OCI-LY3 (cell line): ENCODE results near the gene GNAQ.
A peak's percentile ranks its signal among the peaks of the same experiment; 100 is the strongest.

Experiments used
- H2AFZ ChIP-seq: fragments of 200-600, 300-600 bp; shearing (Covaris generic); 2 replicates; pipeline ENCODE4 v1.6.0; 2014; ENCODE audit warnings: antibody characterized with exemption, low read depth, low read length
- H3K27ac ChIP-seq: fragments of 200-600, 300-600 bp; sonication (generic); 2 replicates; pipeline ENCODE4 v1.5.1; 2014; ENCODE audit warnings: mild to moderate bottlenecking, low read length, moderate library complexity, mixed read lengths
- H3K27me3 ChIP-seq: fragments of 200-600, 300-600 bp; sonication (generic); 2 replicates; pipeline ENCODE4 v1.6.1; 2014; ENCODE audit warnings: low read depth, low read length, mixed read lengths
- H3K36me3 ChIP-seq: fragments of 200-600, 300-600 bp; sonication (generic); replicated peaks from 2 replicates; pipeline ENCODE3; 2014; ENCODE audit warnings: low read depth, low read length, mixed read lengths
- H3K4me1 ChIP-seq: fragments of 300-600, 200-600 bp; sonication (generic); 2 replicates; pipeline ENCODE4 v1.6.1; 2014; ENCODE audit warnings: low read length, mixed read lengths
- H3K4me2 ChIP-seq: fragments of 200-600, 300-600 bp; sonication (generic); 2 replicates; pipeline ENCODE4 v1.6.1; 2014; ENCODE audit warnings: low read length, mixed read lengths
- H3K4me3 ChIP-seq: fragments of 300-600, 200-600 bp; sonication (generic); 2 replicates; pipeline ENCODE4 v1.5.1; 2014; ENCODE audit warnings: antibody characterized with exemption, mild to moderate bottlenecking, low read length, moderate library complexity
- H3K79me2 ChIP-seq: fragments of 300-600, 200-600 bp; shearing (Covaris generic); 2 replicates; pipeline ENCODE4 v1.6.1; 2014; ENCODE audit warnings: mild to moderate bottlenecking, low read length, mixed read lengths
- H3K9ac ChIP-seq: fragments of 300-600, 200-600 bp; shearing (Covaris generic); 2 replicates; pipeline ENCODE4 v1.6.0; 2014; ENCODE audit warnings: mild to moderate bottlenecking, low read length, moderate library complexity
- H3K9me3 ChIP-seq: fragments of 200-600, 300-600 bp; shearing (Covaris generic); 2 replicates; pipeline ENCODE4 v1.6.1; 2014; ENCODE audit warnings: low read length, mixed read lengths; ENCODE audit not compliant: insufficient read depth
- H4K20me1 ChIP-seq: fragments of 200-600, 300-600 bp; sonication (generic); 2 replicates; pipeline ENCODE4 v1.6.1; 2016; ENCODE audit warnings: low read length, mixed read lengths; ENCODE audit not compliant: insufficient read depth
- CTCF ChIP-seq: fragments of 200-600, 300-600 bp; sonication (generic); IDR thresholded peaks from 2 replicates; pipeline ENCODE4 v1.5.1; 2014; ENCODE audit warnings: antibody characterized with exemption, low read length, low read depth
- EZH2phosphoT487 ChIP-seq: fragments of 200-600 bp; shearing (Covaris generic); IDR thresholded peaks from 2 replicates; pipeline ENCODE4 v1.6.1; 2018; ENCODE audit warnings: antibody characterized with exemption, mixed run types, low read depth

Gene GNAQ

GRCh38 chr9:77899679-77900354 is 131.8 kb downstream of the GNAQ start:
- Histone ChIP-seq H3K4me1 (peaks cover 4% of the 10 kb centered on the region; the same call in 1 of the 2 replicates), H3K9ac (no peak overlapping the region), H3K4me2 (no peak overlapping the region)

GRCh38 chr9:77898864-77899263 is 132.7 kb downstream of the GNAQ start:
- no peaks in the 10 kb centered on the region for H3K9me3 ChIP-seq
- TF ChIP-seq CTCF: no peak
- TF ChIP-seq EZH2phosphoT487: no peak
- peaks cover 4% of the 10 kb centered on the region; the same call in 1 of the 2 replicates for H3K4me1 ChIP-seq
- no peak overlapping the region for H3K4me2 ChIP-seq
- H3K79me2 ChIP-seq: no peaks in the 10 kb centered on the region
- no peaks in the 10 kb centered on the region for H4K20me1 ChIP-seq
- no peak overlapping the region for H3K9ac ChIP-seq
- no peak overlapping the region for H2AFZ ChIP-seq
- H3K27ac ChIP-seq: no peak overlapping the region
- no peaks in the 10 kb centered on the region for H3K27me3 ChIP-seq
- H3K36me3 ChIP-seq: no peaks in the 10 kb centered on the region
- H3K4me3 ChIP-seq: no peak overlapping the region

More at GRCh38 chr9:77899679-77900354, 131.8 kb downstream of the GNAQ start:
- Histone ChIP-seq H3K79me2 (no peaks in the 10 kb centered on the region), H3K4me3 (no peak overlapping the region), H4K20me1 (no peaks in the 10 kb centered on the region), H3K27me3 (no peaks in the 10 kb centered on the region), H3K36me3 (no peaks in the 10 kb centered on the region), H3K9me3 (no peaks in the 10 kb centered on the region), H2AFZ (no peak overlapping the region), H3K27ac (no peak overlapping the region)
- no peak for TF ChIP-seq EZH2phosphoT487

DNA sequence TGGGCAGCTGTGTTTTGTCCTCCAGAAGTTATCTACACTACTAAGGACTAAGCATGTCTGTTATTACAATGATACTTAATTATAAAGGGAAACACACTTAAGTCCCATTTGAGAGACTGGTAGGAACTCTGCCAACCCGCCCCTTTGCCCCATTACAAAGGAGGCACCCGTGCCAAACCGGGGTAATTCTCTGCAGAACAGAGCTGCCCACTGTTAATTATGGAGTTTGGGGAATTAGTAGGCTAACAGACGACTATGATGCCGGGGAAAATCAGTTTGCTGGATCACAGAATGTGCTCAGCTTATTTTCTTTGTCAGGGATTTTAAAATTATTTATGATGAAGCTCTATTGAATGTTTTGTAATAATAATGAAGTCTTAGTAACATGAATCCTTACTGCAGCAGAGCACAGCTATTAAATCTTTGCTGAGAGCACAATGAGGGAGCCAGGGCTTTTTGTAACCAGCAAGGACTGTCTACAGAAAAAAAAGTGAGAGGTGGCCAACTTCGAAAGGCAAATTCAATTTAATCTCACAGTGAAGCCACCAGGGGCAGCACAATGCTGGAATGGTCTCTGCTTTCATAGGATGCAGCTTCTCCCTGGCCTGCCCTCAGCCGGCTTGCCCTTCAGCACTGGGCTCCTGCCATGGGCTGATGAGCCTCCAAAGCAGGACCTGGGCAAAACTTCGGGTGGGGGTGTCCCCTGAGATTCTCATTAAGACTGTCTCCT is 134.5 kb downstream of the GNAQ start:
- Histone ChIP-seq H4K20me1 (no peaks in the 10 kb centered on the region), H3K4me2 (no peak overlapping the region), H3K9me3 (no peaks in the 10 kb centered on the region), H3K27me3 (no peaks in the 10 kb centered on the region), H3K36me3 (no peaks in the 10 kb centered on the region), H3K4me1 (peaks cover 14% of the 10 kb centered on the region), H3K9ac (no peak overlapping the region), H3K27ac (no peak overlapping the region), H3K4me3 (no peak overlapping the region), H2AFZ (no peak overlapping the region), H3K79me2 (no peaks in the 10 kb centered on the region)
- TF ChIP-seq EZH2phosphoT487 (no peak), CTCF (peak; percentile 29; the same call in 1 of the 2 replicates)

- H3K27me3 ChIP-seq: no peaks in the 10 kb centered on the region
- H2AFZ ChIP-seq: no peak overlapping the region
- H3K9me3 ChIP-seq: no peaks in the 10 kb centered on the region
- no peak overlapping the region for H3K9ac ChIP-seq
- H4K20me1 ChIP-seq: no peaks in the 10 kb centered on the region
- no peak overlapping the region for H3K27ac ChIP-seq
- H3K4me2 ChIP-seq: no peak overlapping the region
- H3K36me3 ChIP-seq: no peaks in the 10 kb centered on the region
- H3K79me2 ChIP-seq: no peaks in the 10 kb centered on the region
- no peak overlapping the region for H3K4me3 ChIP-seq
- H3K4me1 ChIP-seq: peaks cover 21% of the 10 kb centered on the region
- TF ChIP-seq CTCF (no peak), EZH2phosphoT487 (no peak)
Observed at GRCh38 chr9:77896269-77896937, 135.2 kb downstream of the GNAQ start.
